Measurements from ENCODE around the gene TUBG2. TPM values are rescaled to one million over a fixed set of nuclear protein-coding genes. Genes with fewer than 3 reads are reported as not detected.

The TUBG2 gene
- total RNA-seq, 1 donor from 2014 or later, result 26.9 TPM

DNA sequence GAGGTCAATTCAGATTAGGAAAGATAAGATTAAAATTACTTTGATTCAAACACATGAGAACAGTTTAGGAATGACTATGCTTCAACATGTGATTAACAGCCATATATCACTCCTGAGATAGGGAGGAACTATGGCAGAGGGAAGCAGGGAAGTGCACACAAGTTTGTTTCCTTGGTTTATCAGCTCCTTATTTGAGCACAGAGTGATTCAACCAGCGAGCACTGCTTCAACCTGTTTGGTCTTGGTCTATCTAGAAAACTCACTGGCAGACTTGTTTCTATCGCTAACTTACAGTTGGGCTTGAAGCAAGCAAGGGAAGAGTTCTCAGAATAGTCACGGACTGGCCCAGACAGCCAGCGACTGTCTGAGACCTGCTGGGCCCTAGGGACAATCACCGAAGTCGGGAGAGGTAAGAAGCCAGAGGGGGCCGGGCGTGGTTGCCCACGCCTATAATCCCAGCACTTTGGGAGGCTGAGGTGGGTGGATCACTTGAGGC lies 26.1 kb upstream of the TUBG2 start:
- Mint-ChIP-seq H3K27me3 (no peaks in the 10 kb centered on the region), H3K27ac (peak overlapping the region; percentile 85), H3K4me3 (ENCODE audit: low read depth) (no peak overlapping the region), H3K9me3 (ENCODE audit: low read depth) (no peaks in the 10 kb centered on the region), H3K4me1 (ENCODE audit: low read depth) (peaks cover 8% of the 10 kb centered on the region), H3K36me3 (ENCODE audit: insufficient read depth) (no peaks in the 10 kb centered on the region)
- no peak for TF ChIP-seq CTCF (IDR thresholded peaks at IDR 0.05; ENCODE audit: unreplicated experiment)
- DNase-seq (ENCODE audit: low spot score, unreplicated experiment), result no peak

DNA sequence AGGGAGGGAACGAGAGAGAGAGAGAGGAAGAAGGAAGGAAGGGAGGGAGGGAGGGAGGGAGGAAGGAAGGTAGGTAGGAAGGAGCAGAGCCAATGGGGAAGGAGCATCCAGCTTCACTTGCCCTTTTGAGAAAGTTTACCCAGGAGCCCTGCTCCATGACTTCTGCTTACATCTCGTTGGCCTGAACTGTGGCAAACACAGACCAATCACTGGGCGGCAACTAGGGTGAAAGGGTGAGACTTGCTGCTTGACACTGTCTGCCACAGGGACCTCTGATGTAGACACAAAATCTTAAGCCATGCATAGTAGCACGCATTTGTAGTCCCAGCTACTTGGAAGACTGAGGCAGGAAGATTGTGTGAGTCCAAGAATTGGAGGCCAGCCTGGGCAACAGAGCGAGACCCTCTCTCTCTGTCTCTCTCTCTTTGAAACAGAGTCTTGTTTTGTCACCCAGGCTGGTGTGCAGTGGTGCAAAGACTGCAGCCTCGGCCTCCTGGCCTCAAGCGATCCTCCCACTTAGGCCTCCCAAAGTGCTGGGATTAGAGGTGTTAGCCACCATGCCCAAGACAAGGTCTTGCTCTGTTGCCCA lies 19.5 kb upstream of the TUBG2 start:
- Mint-ChIP-seq H3K4me1 (ENCODE audit: low read depth) (peaks cover 3% of the 10 kb centered on the region), H3K4me3 (ENCODE audit: low read depth) (no peak overlapping the region), H3K36me3 (ENCODE audit: insufficient read depth) (no peaks in the 10 kb centered on the region), H3K27ac (no peak overlapping the region), H3K27me3 (peaks cover 9% of the 10 kb centered on the region), H3K9me3 (ENCODE audit: low read depth) (no peaks in the 10 kb centered on the region)
- TF ChIP-seq CTCF (IDR thresholded peaks at IDR 0.05; ENCODE audit: unreplicated experiment), result no peak
- no peak for DNase-seq (ENCODE audit: low spot score, unreplicated experiment)

DNA sequence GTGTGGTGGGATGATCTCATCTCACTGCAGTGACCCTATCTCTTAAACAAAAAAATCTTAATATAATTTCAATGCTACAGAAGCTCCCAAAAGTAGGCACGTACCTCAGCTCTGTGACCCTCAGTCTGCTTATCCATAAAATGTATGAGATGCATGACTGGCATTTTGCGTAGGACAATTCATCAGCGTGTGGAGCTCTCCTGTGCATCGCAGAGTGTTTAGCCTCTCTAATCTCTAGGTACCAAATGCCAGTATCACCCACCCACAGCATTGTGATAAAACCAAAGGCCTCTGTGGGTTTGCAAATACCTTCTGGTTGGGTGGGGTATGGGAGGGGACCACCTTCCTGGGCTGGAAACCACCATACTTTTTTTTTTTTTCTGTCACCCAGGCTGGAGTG lies 19.0 kb upstream of the TUBG2 start:
- Mint-ChIP-seq H3K36me3 (ENCODE audit: insufficient read depth) (no peaks in the 10 kb centered on the region), H3K9me3 (ENCODE audit: low read depth) (no peaks in the 10 kb centered on the region), H3K27ac (no peak overlapping the region), H3K4me1 (ENCODE audit: low read depth) (peaks cover 3% of the 10 kb centered on the region), H3K27me3 (peaks cover 9% of the 10 kb centered on the region), H3K4me3 (ENCODE audit: low read depth) (no peak overlapping the region)
- DNase-seq (ENCODE audit: low spot score, unreplicated experiment), result no peak
- TF ChIP-seq CTCF (IDR thresholded peaks at IDR 0.05; ENCODE audit: unreplicated experiment), result no peak

DNA sequence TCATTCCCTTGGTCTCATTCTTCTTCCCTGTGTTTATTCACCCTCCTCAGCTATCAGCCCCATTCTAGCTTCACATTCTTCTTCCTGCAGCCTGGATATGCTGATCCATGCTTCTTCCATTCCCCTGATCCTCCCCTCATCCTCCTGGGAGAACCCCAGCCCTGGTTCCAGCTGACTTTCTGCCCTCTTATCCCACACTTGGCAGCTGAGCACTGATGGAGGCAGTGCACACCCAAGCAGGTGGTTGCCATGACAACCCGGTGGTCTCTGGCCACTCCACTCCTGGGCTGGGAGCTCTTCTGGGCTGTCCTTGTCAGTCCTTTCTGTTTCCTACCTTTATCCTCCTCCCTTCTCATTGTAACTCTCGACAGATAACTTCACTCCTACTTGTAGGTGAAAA lies 16.7 kb upstream of the TUBG2 start:
- no peak for TF ChIP-seq CTCF (IDR thresholded peaks at IDR 0.05; ENCODE audit: unreplicated experiment)
- H3K27ac Mint-ChIP-seq, result no peak overlapping the region
- H3K9me3 Mint-ChIP-seq (ENCODE audit: low read depth), result no peaks in the 10 kb centered on the region
- no peaks in the 10 kb centered on the region for H3K36me3 Mint-ChIP-seq (ENCODE audit: insufficient read depth)
- DNase-seq (ENCODE audit: low spot score, unreplicated experiment), result no peak
- H3K4me3 Mint-ChIP-seq (ENCODE audit: low read depth), result no peak overlapping the region
- peaks cover 9% of the 10 kb centered on the region for H3K27me3 Mint-ChIP-seq
- H3K4me1 Mint-ChIP-seq (ENCODE audit: low read depth), result peaks cover 3% of the 10 kb centered on the region

- Mint-ChIP-seq H3K4me1 (ENCODE audit: low read depth) (no peaks in the 10 kb centered on the region), H3K4me3 (ENCODE audit: low read depth) (no peak overlapping the region), H3K36me3 (ENCODE audit: insufficient read depth) (no peaks in the 10 kb centered on the region), H3K9me3 (ENCODE audit: low read depth) (no peaks in the 10 kb centered on the region), H3K27ac (no peak overlapping the region), H3K27me3 (peaks cover 3% of the 10 kb centered on the region)
- DNase-seq (ENCODE audit: low spot score, unreplicated experiment), result no peak
- TF ChIP-seq CTCF (IDR thresholded peaks at IDR 0.05; ENCODE audit: unreplicated experiment), result no peak
Measured at GRCh38 chr17:42647778-42648177, 11.3 kb upstream of the TUBG2 start.
